IgD-negative memory B cell (primary cell): ENCODE data around the gene SYPL1. TPM values are rescaled to one million over a fixed set of nuclear protein-coding genes. Genes with fewer than 3 reads are reported as not detected.

Experiments
- H3K27ac Mint-ChIP-seq, 3 donors: one replicate each; pipeline ENCODE4 v1.8.0; 2020 to 2022; ENCODE audit warnings: mild to moderate bottlenecking in 3 of 3, mixed read lengths in 3 of 3, moderate library complexity in 1 of 3
- H3K27me3 Mint-ChIP-seq: one replicate; pipeline ENCODE4 v1.8.0; 2021; ENCODE audit warnings: mixed read lengths
- H3K36me3 Mint-ChIP-seq: one replicate; pipeline ENCODE4 v1.8.0; 2020; ENCODE audit warnings: mild to moderate bottlenecking, mixed read lengths
- H3K4me1 Mint-ChIP-seq, 3 donors: one replicate each; pipeline ENCODE4 v1.8.0; 2020 to 2022; ENCODE audit warnings: mixed read lengths in 3 of 3, mild to moderate bottlenecking in 1 of 3
- H3K4me3 Mint-ChIP-seq, 4 donors: one replicate each; pipeline ENCODE4 v1.8.0; 2020 to 2022; ENCODE audit warnings: mild to moderate bottlenecking in 4 of 4, mixed read lengths in 4 of 4, moderate library complexity in 3 of 4
- H3K9me3 Mint-ChIP-seq, 3 donors: one replicate each; pipeline ENCODE4 v1.8.0; 2020 to 2021; ENCODE audit warnings: mixed read lengths in 3 of 3, mild to moderate bottlenecking in 1 of 3
- polyA plus RNA-seq: library from polyadenylated mRNA; unstranded; fragments of 300-500 nt; fragmentation: Illumina TruSeq; gene quantifications from one replicate; pipeline ENCODE4 v1.2.3, GENCODE V29; 2021

Gene SYPL1
- polyA plus RNA-seq, 1 donor from 2014 or later = 200 TPM

DNA sequence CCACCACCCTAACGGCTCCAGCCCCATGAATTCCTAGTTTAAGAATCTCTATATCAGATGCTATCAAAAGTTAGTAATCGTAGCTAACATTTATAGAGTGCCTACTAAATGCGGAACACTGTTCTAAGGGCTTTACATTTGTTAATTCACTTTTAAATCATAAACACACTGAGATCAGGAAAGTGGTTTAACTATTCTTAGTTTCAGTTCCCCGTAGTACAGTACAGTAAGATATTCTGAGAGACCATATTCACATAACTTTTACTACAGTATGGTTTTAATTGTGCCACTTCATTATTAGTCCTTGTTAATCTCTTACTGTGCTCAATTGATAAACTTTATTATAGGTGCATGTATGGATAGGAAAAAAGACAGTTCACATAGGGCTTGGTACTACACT lies 22.5 kb downstream of the SYPL1 start:
- H3K27ac Mint-ChIP-seq = peak overlapping the region; percentile 0 to 80 (median 67)
- H3K9me3 Mint-ChIP-seq = no peaks in the 10 kb centered on the region
- H3K4me3 Mint-ChIP-seq = peak overlapping the region; percentile 38 to 79 (median 46)
- no peaks in the 10 kb centered on the region for H3K27me3 Mint-ChIP-seq
- peaks cover 13% of the 10 kb centered on the region for H3K36me3 Mint-ChIP-seq
- H3K4me1 Mint-ChIP-seq = peaks cover 51 to 69% (median 59%) of the 10 kb centered on the region in 3 donors

DNA sequence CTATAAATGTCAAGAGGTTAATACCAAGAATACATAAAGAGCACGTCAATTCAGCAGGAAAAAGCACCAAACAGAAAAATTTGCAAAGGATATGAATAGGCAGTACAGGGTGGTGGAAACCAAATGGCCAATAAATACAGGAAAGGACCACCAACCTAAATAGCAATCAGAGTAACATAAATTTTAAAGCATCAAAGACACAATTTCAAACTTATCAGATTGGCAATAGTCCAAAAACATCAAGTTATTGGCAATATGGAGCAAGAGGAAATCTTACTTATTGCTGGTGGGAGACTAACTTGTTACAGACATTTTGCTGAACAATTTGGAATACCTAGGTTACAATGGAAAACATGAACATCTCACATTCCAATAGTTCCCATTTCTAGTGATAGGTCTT lies 24.1 kb downstream of the SYPL1 start:
- H3K4me1 Mint-ChIP-seq = peaks cover 54 to 64% (median 55%) of the 10 kb centered on the region in 3 donors
- peaks cover 13% of the 10 kb centered on the region for H3K36me3 Mint-ChIP-seq
- H3K27ac Mint-ChIP-seq = no peak overlapping the region
- peaks cover 0 to 1% (median 0%) of the 10 kb centered on the region in 3 donors for H3K9me3 Mint-ChIP-seq
- no peaks in the 10 kb centered on the region for H3K27me3 Mint-ChIP-seq
- no peak overlapping the region for H3K4me3 Mint-ChIP-seq

DNA sequence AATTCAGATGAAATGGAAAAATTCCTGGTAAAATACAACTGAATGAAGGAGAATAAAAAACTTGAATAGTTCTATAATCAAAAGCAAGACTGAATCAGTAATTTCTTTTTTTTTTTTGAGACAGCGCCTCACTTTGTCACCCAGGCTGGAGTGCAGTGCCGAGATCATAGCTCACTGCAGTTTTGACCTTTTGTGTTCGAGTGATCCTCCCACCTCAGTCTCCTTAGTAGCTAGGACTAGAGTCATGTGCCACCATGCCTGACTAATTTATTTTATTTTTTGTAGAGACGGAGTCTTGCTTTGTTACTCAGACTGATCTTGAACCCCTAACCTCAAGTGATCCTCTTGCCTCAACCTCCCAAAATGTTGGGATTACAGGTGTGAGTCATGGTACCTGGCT lies 26.1 kb downstream of the SYPL1 start:
- H3K9me3 Mint-ChIP-seq = peaks cover 0 to 1% (median 0%) of the 10 kb centered on the region in 3 donors
- H3K4me1 Mint-ChIP-seq = peaks cover 49 to 62% (median 53%) of the 10 kb centered on the region in 3 donors
- H3K27ac Mint-ChIP-seq = peak overlapping the region in 1 of 3 donors; percentile 56
- H3K27me3 Mint-ChIP-seq = no peaks in the 10 kb centered on the region
- peaks cover 9% of the 10 kb centered on the region for H3K36me3 Mint-ChIP-seq
- H3K4me3 Mint-ChIP-seq = peak overlapping the region in 2 of 4 donors; percentile 42 to 50

GRCh38 chr7:106085015-106085414 lies 27.1 kb downstream of the SYPL1 start:
- Mint-ChIP-seq H3K27me3 (no peaks in the 10 kb centered on the region), H3K4me3 (no peak overlapping the region), H3K9me3 (peaks cover 0 to 1% (median 0%) of the 10 kb centered on the region in 3 donors), H3K36me3 (peaks cover 9% of the 10 kb centered on the region), H3K27ac (peak overlapping the region in 1 of 3 donors; percentile 21), H3K4me1 (peaks cover 47 to 59% (median 51%) of the 10 kb centered on the region in 3 donors)

- Mint-ChIP-seq H3K36me3 (peaks cover 5% of the 10 kb centered on the region), H3K9me3 (peaks cover 0 to 2% (median 1%) of the 10 kb centered on the region in 3 donors), H3K27me3 (no peaks in the 10 kb centered on the region), H3K4me1 (peaks cover 50 to 61% (median 53%) of the 10 kb centered on the region in 3 donors), H3K4me3 (peak overlapping the region in 3 of 4 donors; percentile 16 to 63 (median 25)), H3K27ac (peak overlapping the region in 2 of 3 donors; percentile 29 to 46)
Measured at GRCh38 chr7:106083717-106084116, 28.4 kb downstream of the SYPL1 start.

DNA sequence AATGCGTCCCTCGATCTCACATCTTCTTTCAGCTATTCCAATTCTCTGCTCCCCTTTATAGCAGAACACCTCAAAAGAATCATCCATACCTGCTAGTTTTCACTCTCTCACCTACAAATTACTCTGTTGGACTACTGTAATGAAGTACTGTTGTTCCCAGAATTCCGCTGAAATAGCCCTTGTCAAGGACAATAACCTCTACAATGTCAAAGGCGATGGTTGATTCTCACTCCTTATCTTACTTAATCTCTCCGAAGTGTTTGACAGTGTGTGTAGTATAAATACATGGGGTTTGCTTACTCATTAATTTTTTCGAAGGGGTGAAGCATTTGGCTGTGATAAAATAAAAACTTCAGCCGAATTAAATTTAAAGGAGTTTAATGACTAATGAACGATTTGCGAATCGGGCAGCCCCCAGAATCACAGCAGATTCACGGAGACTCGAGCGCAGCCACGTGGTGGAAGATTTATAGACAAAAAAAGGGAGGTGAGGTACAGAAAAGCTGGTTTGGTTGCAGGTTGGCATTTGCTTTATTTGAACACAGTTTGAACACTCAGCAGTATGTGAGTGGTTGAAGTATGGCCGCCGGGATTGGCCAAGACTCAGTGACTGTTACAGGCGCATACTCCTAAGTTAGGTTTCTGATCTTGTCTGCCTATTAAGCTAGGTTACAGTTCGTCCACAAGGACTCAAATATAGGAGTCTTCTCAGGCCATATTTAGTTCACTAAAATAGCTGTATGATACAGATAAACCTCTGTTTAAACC lies 29.8 kb downstream of the SYPL1 start:
- peaks cover 5% of the 10 kb centered on the region for H3K36me3 Mint-ChIP-seq
- H3K27ac Mint-ChIP-seq = peak overlapping the region in 2 of 3 donors; percentile 8 to 15
- peaks cover 54 to 67% (median 54%) of the 10 kb centered on the region in 3 donors for H3K4me1 Mint-ChIP-seq
- H3K27me3 Mint-ChIP-seq = no peaks in the 10 kb centered on the region
- no peak overlapping the region for H3K4me3 Mint-ChIP-seq
- peaks cover 0 to 2% (median 1%) of the 10 kb centered on the region in 3 donors for H3K9me3 Mint-ChIP-seq

GRCh38 chr7:106080300-106080987 lies 31.7 kb downstream of the SYPL1 start:
- Mint-ChIP-seq H3K27me3 (no peaks in the 10 kb centered on the region), H3K4me1 (peaks cover 59 to 71% (median 65%) of the 10 kb centered on the region in 3 donors), H3K4me3 (peak overlapping the region in 2 of 4 donors; percentile 56 to 64), H3K9me3 (peaks cover 0 to 2% (median 1%) of the 10 kb centered on the region in 3 donors), H3K36me3 (peaks cover under 1% of the 10 kb centered on the region), H3K27ac (peak overlapping the region in 2 of 3 donors; percentile 4 to 7)

DNA sequence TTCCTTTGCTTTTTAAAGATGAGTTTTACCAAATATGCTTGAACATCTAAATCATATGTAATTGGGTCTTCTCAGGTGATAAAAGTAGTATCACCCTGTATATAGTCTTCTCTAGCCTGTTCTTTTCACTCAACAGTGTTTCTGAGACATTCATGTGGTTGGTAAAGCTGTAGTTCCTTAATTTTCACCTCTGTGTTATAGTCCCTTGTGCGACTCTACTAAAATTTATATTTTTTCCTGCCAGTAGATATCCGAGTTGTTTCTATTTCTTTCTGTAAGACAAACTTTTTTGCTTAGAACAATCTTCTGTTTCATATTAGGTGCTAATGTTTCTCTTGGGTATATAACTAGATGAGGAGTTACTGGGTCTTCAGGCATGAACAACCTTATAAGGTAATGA lies 35.6 kb downstream of the SYPL1 start:
- Mint-ChIP-seq H3K4me3 (peak overlapping the region; percentile 14 to 76 (median 64)), H3K36me3 (no peaks in the 10 kb centered on the region), H3K9me3 (peaks cover 0 to 2% (median 0%) of the 10 kb centered on the region in 3 donors), H3K4me1 (peaks cover 72 to 74% (median 74%) of the 10 kb centered on the region in 3 donors), H3K27ac (peak overlapping the region; percentile 20 to 75 (median 75)), H3K27me3 (peaks cover 2% of the 10 kb centered on the region)

DNA sequence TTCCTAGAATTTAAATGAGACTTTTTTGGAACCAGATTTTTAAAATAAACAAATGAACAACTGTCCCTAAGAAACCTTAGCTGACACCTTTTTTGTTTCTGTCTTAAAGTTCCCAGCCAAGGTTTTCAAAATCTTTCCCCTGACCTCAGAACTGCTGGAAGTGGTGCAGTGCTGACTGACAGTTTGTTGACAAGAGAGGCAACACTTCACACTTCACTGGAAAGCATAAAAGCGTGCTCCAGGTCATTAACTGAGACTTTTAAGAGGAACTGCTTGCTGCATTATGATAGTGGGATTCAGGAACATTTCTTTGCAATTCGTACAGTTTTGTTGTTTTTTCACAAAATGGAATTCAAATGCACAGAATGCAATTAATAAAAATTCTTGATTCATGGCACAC lies 36.2 kb downstream of the SYPL1 start:
- peaks cover 2% of the 10 kb centered on the region for H3K27me3 Mint-ChIP-seq
- H3K9me3 Mint-ChIP-seq = peaks cover 0 to 2% (median 0%) of the 10 kb centered on the region in 3 donors
- H3K4me3 Mint-ChIP-seq = peak overlapping the region in 3 of 4 donors; percentile 59 to 69 (median 60)
- H3K36me3 Mint-ChIP-seq = no peaks in the 10 kb centered on the region
- peak overlapping the region; percentile 20 to 75 (median 75) for H3K27ac Mint-ChIP-seq
- H3K4me1 Mint-ChIP-seq = peaks cover 74 to 77% (median 76%) of the 10 kb centered on the region in 3 donors

GRCh38 chr7:106074257-106074656 lies 37.9 kb downstream of the SYPL1 start:
- H3K4me3 Mint-ChIP-seq = peak overlapping the region; percentile 7 to 89 (median 30)
- peak overlapping the region; percentile 89 to 94 (median 91) for H3K27ac Mint-ChIP-seq
- H3K36me3 Mint-ChIP-seq = no peaks in the 10 kb centered on the region
- peaks cover 2% of the 10 kb centered on the region for H3K27me3 Mint-ChIP-seq
- no peaks in the 10 kb centered on the region for H3K9me3 Mint-ChIP-seq
- peaks cover 72 to 78% (median 74%) of the 10 kb centered on the region in 3 donors for H3K4me1 Mint-ChIP-seq

- H3K27ac Mint-ChIP-seq = peak overlapping the region; percentile 89 to 94 (median 91)
- no peaks in the 10 kb centered on the region for H3K9me3 Mint-ChIP-seq
- no peaks in the 10 kb centered on the region for H3K36me3 Mint-ChIP-seq
- H3K4me1 Mint-ChIP-seq = peaks cover 74 to 79% (median 74%) of the 10 kb centered on the region in 3 donors
- peaks cover 2% of the 10 kb centered on the region for H3K27me3 Mint-ChIP-seq
- peak overlapping the region; percentile 7 to 89 (median 20) for H3K4me3 Mint-ChIP-seq
Measured at GRCh38 chr7:106073701-106074100, 38.4 kb downstream of the SYPL1 start.

DNA sequence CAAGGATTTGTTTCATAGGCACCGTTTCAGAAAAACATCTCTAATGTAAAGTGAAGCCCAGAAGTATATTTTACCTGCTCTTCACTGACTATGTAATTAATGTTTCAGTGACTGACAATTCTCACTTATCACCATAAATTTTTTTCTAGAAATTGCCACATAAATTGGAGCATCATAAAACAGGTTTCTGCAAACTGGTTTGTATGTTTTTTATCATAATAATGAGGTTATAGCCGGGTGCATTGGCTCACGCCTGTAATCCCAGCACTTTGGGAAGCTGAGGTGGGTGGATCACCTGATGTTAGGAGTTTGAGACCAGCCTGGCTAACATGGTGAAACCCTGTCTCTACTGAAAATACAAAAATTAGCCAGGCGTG lies 39.4 kb downstream of the SYPL1 start:
- Mint-ChIP-seq H3K27me3 (peaks cover 2% of the 10 kb centered on the region), H3K36me3 (peaks cover 2% of the 10 kb centered on the region), H3K27ac (peak overlapping the region; percentile 91 to 99 (median 94)), H3K4me1 (peaks cover 80 to 83% (median 81%) of the 10 kb centered on the region in 3 donors), H3K9me3 (no peaks in the 10 kb centered on the region), H3K4me3 (peak overlapping the region in 2 of 4 donors; percentile 56 to 82)

DNA sequence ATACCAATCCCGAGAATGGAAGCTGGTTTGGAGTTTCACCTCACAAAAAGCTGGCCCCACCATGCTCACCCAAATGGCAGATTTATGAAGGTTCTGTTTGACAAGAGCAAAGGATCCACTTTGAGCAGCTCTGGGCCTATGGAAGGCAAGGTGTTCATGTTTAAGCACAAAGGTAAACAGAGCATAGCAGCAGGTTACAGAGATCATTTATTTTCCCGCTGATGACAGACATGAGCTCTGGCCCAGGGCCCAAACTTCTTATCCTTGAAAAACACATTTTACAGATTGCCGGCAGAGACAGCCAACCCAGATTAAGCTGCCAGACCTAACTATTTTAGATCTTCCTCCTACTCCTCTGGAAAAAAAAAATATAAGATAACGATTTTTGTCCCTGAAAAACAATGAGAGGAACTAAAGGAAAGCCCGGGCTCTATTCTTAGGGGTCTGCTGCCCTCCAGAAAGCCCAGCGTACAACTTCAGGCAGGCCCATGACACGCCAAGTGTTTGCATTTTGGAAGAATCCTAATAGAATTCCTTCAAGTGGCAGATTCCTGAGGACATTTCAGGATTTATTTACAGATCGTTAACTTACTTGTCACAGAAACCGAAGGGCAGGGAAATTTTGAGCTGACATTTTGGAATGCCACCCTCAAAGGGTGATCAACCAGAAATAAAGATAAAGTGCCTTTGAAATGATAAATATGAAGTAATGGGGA lies 40.0 kb downstream of the SYPL1 start:
- peaks cover 78 to 81% (median 79%) of the 10 kb centered on the region in 3 donors for H3K4me1 Mint-ChIP-seq
- peak overlapping the region; percentile 91 to 99 (median 94) for H3K27ac Mint-ChIP-seq
- no peaks in the 10 kb centered on the region for H3K9me3 Mint-ChIP-seq
- peaks cover 2% of the 10 kb centered on the region for H3K36me3 Mint-ChIP-seq
- H3K27me3 Mint-ChIP-seq = peaks cover 2% of the 10 kb centered on the region
- H3K4me3 Mint-ChIP-seq = peak overlapping the region; percentile 51 to 89 (median 78)

DNA sequence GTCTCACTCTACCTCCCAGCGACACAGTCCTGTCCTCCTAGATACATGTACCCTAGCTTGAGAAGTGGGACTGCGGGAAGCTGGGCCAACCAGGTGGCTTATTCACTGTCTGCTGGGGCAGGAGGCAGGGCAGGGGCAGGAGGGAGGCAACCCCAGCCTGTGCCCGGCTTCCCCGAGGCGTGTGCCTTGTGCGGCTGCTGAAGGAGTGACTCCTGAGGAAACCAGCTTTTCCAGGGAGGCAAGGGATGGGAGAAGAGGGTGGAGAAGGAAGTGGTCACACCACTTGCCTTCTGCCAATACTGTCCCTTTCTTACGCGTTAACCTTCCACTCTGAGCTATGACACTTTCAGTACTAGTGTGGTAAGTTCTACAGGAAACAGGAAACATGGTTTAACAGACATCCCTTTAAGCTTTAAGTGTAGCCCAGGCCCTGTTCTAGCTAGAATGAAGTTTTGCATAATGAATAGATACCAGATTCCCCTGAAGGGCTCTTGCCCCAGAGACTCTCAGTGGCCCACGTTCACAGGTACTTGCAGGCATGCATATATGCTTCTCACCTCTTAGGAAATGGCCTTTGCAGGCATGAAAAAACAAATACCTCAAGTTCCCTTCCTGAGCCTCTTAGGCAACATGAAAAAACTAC lies 40.6 kb downstream of the SYPL1 start:
- peak overlapping the region; percentile 70 to 89 (median 78) for H3K4me3 Mint-ChIP-seq
- peaks cover 2% of the 10 kb centered on the region for H3K27me3 Mint-ChIP-seq
- H3K9me3 Mint-ChIP-seq = no peaks in the 10 kb centered on the region
- H3K36me3 Mint-ChIP-seq = peaks cover 2% of the 10 kb centered on the region
- H3K4me1 Mint-ChIP-seq = peaks cover 76 to 82% (median 77%) of the 10 kb centered on the region in 3 donors
- H3K27ac Mint-ChIP-seq = peak overlapping the region; percentile 91 to 99 (median 94)
